Frontal cortex (tissue), 4 donors: ENCODE data around the gene FHIT. TPM values are rescaled to one million over a fixed set of nuclear protein-coding genes. Genes with fewer than 3 reads are reported as not detected.
"Not testable (repeated sequence)": the region's sequence is repeated elsewhere in the genome, so short reads cannot be mapped to it uniquely, and the experiment has no call there.

ENCODE experiments used
- DNase-seq, 2 donors: peaks; one replicate each; pipeline ENCODE4 v3.0.0; 2012; ENCODE audit warnings: low spot score in 2 of 2
- FAIRE-seq: peaks from 2 replicates; lab custom pipeline; 2012; peaks lifted over from hg19 to GRCh38; lab: Jason Lieb, UNC
- total RNA-seq: library from RNA; depleted of rRNA; stranded (reverse); fragments of >200 nt; gene quantifications from one replicate; pipeline ENCODE4 v1.2.3, GENCODE V29; 2014
- donor health status: control.
- donor health status: control.
- donor health status: control.

Gene FHIT
- total RNA-seq, 1 donor from 2014 or later = 1.6 TPM

DNA sequence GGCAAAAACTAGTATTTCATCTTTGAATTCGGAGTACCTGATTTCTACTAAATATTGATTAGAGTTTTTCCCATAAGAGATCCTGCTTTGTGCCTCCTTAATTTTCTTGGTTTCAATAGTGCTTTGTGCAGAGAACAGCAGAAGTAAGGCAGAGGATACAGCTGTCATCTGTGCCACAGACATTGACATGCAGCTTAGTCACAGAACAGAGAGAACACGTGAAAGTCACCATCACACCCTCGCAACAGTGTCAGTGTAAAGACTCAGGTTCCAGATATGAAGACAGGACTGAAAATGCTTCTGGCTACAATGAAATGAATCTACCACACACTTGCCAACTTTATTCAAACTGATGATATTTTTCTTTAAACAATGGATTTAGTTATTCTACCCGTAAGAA is 1258.7 kb downstream of the FHIT start:
- FAIRE-seq = no peak

DNA sequence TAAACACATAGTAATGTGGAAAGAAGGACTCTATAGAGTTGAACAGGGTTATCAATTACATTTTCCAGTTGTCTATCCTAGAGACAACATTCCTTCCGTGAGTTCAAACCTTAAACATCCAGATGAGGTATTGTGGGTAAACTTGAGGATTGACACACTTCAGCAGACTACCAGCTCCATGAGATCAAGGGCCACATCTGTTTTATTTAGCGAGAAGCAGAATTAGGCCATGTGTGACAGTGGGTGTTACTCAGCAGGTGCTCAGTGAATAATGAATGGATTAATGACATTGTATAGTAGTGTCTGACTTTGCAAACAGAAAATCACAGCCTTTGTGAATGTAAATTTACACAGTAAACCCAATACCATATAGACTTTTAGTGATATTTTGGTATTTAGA is 1260.3 kb downstream of the FHIT start:
- DNase-seq (no peak), FAIRE-seq (no peak)

More for the DNA sequence above, 1258.7 kb downstream of the FHIT start:
- DNase-seq = no peak

DNA sequence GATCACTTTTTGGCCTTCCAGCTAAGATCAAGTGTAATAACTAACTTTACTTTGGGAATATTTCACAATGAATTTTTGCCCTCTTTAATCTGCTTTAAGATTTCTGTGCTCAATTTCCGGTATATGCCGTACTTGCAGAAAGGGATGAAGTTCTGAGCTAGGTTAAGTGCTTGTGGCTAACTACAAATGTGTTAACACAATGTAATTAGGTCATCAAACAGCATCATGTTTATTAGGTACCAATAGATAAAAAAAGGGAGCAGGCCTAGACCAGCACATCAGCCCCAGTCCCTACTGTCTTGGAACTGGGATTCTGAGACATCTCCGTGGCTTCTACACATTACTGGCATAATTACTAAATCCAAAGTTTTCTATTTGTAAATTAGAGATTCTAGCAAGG is 1268.7 kb downstream of the FHIT start:
- FAIRE-seq (no peak), DNase-seq (no peak)

DNA sequence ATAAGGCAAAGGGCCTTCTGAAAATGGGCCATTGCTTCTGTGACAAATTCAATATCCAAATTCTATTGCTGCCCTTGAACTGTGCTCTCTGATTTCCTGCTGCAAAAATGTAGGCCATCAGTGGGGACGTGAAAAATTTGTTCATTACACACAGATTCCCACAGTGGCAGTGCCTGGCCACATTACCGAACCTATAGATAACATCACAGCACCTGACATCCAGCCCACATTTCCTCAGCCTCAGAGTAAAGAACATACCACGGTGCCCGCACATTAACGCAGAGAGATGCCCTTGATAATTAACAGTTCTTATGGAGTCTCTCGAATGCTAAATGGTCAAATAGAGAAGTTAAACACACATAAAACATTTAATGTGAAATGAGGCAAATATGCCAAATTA is 1269.9 kb downstream of the FHIT start:
- FAIRE-seq (no peak), DNase-seq (no peak)

DNA sequence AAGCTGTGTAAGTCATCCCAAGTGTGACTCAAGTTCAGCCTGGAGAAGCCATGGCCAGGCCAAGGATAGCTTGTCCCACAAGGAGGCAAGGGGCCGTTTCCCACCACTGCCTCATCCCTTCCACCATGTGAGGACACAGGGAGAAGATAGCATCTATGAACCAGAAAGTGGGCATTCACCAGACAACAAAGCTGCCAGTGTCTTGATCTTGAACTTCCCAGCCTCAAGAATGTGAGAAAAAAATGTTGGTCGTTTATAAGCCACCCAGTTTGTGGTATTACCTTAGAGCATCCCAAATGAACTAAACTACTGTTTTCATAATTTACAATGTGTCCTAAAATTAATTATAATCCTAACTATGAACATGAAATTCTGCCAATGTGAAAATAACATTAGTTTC is 1270.7 kb downstream of the FHIT start:
- FAIRE-seq (no peak), DNase-seq (no peak)

DNA sequence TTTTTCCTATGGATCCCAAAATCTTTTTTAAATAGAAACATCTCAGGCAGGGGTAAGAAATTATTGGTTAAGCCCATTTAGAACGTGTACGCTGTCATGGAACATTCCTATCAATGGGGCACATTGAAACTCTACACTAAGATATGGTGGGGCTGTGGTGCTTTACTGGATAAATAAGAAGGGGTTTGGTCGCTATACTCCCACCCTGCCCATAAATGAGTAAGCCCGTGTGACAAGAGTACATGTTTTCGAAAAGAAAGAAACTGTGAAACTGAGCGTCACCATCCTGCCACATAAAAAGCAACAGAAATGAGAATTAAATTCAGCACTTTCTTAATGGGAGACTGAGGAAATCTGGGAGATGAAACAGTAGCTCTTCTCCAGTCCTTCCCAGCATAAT is 1271.7 kb downstream of the FHIT start:
- DNase-seq (no peak), FAIRE-seq (no peak)

DNA sequence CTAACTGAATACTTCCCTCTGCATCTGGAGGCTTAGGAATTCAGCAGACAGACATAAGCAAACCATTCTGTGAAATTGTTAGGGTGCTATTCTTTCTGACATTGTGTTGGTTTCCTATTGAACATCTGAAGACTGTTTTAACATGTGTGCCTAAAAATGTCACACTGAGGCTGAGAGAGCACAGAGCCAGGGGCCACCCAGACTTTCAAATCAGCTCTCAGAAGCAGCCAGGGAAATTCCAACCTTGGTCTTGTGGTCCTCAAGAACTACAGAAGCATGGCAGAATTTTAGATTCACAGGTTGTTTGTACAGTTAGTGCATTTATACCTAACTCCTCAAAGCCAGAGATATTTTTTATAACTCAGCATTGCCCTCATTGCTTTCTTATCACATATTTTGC is 1272.3 kb downstream of the FHIT start:
- DNase-seq = no peak
- no peak for FAIRE-seq

DNA sequence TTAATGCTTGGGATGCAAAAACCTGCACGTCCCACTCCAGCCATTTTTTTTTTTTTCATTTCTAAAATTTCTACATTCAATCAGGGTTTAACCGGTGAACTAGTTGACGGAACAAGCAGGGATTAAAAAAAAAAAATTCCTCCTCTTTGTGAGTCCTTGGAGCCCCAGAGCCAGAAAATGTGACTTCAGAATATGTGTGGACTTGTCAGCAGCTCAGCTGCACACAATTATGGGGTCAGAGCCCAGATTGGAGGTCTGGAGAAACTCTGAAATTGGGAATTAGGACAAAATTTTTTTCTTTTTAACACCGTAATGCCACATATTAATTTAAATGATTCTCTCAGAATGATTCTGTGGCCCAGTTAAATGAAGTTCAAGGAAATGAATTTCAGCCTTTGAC is 1280.5 kb downstream of the FHIT start:
- no peak for FAIRE-seq
- no peak for DNase-seq

DNA sequence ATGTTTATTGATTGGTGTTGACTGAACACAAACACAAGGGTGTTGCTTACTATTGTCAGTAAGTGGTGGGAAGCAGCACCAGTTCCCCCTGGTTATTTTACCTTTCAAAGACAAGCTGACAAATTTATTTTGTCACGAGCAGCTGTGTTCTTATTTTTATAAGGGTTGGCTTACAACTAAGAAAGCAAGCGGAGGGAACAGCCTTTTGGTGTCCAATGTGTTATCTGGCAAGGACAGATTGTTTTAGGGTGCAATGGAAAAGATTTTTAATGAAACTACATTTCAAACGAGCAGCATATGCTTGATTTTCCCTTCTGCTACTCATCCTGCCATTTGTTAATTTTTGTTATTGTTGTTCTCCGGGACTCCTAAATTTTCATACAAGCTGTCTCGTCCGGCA is 1280.9 kb downstream of the FHIT start:
- FAIRE-seq = no peak
- no peak for DNase-seq

DNA sequence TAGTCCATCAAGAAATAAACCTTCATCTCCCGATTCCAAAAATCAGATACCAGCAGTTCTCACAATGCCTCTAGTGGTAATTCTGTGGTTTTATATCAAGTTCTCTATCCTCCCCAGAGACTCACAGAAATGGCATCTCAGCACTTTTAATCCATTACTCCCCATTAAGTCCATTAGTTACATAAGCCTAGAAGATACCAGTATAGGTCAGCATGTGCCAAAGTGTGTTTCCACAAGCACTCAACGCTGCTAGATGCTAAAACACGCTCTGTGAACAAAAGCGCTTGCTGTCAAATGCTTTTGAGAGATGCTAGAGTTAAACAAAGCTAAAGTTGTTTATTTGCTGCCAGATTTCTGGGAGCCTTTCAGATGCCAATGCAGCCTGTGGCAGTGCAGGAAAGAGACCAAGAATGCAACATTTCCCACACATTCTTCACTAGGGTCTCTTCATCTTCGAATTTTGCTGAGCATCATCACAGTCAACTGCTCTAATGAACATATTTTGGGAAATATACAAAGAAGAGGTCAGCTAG is 1282.7 kb downstream of the FHIT start:
- DNase-seq (peak in 1 of 2 donors; percentile 6), FAIRE-seq (no peak)

DNA sequence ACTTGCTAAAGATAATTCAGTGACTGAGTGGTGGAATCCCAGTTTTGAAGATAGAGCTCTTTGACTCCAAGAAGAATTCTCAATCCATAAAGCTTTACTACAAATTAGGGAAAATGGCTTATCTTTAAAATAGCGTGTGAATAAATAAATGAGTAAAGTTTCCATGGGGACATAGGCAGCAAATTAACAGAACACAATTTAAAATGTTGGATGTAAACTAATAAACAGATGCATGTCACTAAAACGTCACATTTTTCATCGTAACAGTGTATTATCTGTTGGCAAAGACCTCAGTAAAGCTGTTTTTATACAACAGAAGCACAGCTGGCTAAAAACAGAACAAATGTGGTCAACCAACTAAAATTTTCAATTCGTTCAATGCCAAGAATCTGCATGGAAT is 1287.6 kb downstream of the FHIT start:
- DNase-seq = no peak
- no peak for FAIRE-seq

DNA sequence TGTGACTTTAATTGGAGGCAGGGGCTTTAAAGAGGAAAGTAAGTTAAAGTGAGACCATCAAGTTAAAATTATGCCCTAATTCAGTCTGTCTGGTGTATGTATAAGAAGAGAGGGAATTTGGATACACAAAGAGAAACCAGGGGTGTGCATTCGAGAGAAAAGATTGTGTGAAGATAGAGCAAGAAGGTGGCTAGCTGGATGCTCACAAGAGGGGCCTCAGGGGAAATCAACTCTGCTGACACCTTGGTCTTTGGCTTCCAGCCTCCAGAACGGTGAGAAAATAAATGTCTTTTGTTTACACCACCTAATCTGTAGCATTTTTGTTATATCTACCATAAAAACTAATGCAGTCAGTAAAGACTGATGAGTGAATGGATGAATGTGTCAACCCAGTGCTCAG is 1294.1 kb downstream of the FHIT start:
- FAIRE-seq (no peak), DNase-seq (no peak)

DNA sequence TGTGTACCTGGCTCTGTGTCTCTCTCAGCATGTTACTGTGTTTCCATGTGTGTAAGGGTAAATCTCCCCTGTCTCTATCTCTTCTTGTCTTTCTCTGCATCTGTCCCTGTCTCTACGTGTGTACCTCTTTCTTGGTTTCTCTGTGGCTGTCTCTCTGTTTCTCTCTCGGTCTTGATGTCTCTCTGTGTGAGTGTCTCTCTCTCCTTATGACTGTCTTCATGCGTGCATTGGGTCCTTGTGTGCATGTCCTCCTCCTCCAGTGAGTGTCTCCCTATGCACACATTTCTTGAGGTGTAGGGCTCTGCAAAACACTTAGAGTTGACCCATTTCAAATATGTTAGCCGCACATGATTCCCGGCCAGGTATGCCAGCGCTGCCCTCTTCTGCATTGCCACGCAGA is 1298.1 kb downstream of the FHIT start:
- no peak for FAIRE-seq
- DNase-seq = no peak

DNA sequence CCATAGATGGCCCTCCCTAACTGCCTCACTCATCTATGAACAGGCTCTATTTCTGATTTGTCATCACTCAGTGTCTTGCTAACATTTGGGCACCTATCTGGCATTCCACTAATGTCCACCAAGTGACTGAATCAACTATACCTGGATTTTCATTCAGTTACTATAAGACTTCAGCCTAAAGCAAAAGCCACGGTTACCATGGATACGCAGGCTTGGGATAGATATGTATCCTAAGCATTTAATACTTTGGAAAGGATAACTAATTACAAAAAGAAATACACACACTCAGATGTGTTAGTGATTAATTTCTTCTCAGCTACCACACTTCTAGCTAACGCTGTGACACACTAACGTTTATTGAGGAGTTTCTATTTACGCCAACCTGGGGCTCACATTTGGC is 1301.9 kb downstream of the FHIT start:
- DNase-seq (no peak), FAIRE-seq (no peak)

DNA sequence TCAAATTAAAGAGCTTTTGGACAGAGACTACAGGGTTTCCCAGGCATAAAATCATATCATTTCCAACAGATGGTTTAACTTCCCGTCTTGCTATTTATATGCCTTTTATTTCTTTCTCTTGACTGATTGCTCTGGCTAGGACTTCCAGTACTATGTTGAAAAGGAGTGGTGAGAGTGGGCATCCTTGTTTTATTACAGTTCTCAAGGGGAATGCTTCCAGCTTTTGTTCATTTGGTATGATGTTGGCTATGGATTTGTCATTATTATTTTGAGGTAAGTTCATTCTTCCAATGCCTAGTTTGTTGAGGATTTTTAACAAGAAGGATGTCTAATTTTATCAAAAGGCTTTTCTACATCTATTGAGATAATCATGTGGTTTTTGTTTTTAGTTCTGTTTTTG is 1304.9 kb downstream of the FHIT start:
- no peak for FAIRE-seq
- DNase-seq = no peak

DNA sequence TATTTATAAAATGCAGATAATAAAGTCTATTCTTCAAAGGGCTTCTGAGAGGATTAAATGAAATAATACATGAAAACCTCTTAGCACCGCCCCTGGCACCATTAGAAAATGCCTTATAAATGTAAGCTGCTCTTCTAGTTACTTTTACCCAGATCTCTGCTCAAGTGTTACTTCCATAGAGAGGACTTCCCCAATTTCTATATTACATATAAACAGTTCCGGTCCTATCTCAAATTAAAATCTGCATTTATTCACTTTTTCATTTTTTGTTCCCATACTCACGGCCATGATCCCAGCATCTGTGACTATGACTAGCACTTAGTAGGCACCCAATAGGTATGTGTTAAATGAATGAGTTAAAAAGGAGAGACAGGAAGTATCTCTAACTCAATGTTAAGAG is 1310.5 kb downstream of the FHIT start:
- DNase-seq (no peak), FAIRE-seq (no peak)

DNA sequence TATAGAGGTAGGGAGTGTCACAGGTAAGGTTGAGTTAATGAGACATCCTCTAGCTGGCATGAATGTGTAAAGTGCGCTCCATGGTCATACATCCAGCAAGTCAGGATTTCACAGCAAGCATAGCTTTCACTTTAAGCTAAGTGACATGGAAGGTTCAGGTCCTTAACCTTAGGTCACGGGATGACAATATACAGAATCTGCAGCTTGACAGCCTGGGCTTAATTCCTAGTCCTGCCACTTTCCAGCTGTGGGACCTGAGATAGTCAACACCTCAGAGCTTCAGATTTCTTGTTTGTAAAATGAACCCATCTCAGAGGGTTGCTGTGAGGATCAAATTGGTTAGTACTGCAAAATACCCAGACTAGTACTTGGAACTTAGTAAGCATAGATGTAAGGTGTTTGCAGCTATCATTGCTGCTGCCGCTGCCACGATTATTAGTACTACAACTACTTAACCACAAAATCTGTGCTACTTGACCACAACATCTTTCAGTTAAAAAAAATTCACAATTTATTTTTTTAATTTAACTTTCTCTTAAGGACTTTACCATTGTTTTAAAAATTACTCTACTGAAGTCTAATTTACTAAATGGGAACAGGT is 1311.3 kb downstream of the FHIT start:
- FAIRE-seq (no peak), DNase-seq (no peak)

DNA sequence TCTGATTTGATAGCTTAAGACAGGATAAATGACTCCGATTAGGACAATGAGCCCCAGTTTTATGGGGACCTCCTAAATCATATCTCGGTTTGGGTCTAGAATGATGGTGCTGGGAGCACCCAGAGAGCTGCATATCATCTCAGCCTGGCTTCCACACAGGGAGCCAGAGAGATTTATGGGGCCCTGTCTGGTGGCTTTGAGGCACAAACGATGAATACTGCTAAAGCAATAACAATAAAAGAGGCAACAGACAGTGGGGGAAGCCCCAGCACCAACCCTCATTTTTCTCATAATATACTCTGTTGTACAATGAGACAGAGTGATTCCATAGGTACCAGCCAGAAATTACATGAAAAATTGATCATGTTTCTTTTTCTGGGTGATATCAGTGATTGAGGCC is 1312.4 kb downstream of the FHIT start:
- no peak for DNase-seq
- FAIRE-seq = no peak

DNA sequence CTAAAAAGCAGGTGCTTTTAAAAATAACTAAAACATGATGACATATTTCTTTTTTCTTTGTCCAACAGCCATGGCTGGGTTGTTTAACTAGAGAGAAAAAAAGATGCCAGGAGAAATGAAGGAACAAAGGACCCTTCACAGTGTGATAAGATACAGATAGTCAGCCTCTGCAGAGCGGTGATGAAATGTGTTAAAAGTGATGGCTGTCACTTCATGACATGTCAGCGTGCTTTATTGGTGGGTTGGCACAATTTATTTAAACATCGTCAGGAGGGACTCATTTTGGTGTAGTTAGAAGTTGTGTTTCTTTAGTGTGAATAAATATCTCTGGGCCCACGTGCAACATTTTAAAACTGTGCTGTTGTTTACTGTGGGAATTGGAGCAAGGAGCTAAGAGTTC is 1314.1 kb downstream of the FHIT start:
- FAIRE-seq (no peak), DNase-seq (no peak)

DNA sequence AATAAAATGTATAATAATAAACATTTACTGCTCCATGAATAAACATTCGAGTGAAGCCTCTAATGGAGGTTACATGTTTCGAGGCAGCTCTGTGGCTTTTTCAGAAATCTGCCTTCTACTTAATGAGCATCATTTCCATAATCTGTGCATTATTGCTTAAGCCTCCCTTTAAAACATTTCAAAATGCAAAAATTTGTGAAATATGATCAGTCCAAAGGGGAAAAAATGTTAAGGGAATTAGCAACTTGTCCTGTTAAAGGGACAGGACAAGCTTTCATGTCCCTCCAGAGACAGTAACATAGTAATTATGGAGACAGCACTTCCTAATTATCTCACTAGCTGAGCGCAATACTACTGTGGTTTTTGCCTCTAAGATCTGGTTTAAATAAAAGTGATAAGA is 1314.8 kb downstream of the FHIT start:
- FAIRE-seq (no peak), DNase-seq (no peak)

DNA sequence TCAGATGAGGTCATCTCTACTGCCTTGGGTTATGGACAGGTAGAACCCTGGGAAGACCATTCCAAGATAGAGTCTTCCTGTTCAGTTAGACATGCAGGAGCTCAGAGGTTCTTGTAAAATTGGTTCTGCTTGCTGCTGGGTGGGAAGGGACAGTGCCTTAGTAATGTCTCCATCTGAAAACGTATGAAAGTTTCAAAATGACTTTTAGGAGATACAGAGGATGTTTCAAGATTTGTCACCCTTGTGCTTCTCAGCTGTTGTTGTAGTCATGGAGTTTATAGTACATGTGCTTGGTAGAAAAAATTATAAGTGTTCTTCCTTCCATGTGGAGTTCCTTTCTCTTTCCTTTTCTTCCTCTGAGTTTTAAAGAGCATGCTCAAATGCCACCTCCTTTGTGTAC is 1316.2 kb downstream of the FHIT start:
- no peak for FAIRE-seq
- no peak for DNase-seq

DNA sequence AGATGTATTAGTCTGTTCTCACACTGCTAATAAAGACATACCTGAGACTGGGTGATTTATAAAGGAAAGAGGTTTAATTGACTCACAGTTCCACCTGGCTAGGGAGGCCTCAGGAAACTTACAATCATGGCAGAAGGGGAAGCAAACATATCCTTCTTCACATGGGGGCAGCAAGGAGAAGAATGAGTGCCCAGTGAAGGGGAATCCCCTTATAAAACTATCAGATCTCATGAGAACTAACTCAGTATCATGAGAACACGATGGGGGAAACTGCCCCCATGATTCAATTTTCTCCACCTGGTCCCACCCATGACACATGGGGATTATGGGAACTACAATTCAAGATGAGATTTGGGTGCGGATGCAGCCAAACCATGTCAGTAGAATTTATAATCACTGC is 1316.7 kb downstream of the FHIT start:
- FAIRE-seq = not testable (repeated sequence)

More for the DNA sequence above, 1316.7 kb downstream of the FHIT start:
- DNase-seq = not testable (repeated sequence)
